ENCODE data around the gene MAML3. TPM values are rescaled to one million over a fixed set of nuclear protein-coding genes. Genes with fewer than 3 reads are reported as not detected.

The MAML3 gene
- total and polyA plus RNA-seq, 2 of the 13 experiments (the other 11 are each of a cell fraction or from before 2014, with no cell fraction given): 0.05 to 0.13 TPM

DNA sequence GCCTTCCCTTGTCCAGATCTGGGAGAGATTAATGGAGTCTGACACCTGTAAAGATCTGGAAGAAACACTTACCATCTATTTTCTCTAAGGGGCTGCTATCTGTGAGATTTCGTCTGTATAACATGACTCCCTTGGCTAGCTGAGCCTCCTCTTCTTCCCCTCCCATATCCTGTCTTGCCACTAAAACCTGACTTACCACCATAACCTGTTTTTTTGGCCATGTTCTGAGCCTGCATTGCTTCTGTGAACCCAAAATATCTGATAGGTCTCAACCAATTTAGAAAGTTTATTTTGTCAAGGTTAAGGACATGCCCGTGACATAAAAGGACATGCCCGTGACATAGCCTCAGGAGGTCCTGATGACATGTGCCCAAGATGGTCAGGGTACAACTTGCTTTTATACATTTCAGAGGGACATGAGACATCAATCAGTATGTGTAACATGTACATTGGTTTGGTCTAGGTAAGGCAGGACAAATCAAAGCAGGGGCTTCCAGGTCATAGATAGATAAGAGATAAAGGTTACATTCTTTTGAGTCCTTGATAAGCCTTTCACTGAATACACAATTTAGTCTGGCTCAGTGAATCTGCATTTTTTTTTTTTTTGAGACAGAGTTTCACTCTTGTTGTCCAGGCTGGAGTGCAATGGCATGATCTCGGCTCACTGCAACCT lies 476.9 kb downstream of the MAML3 start (continued):
- TF ChIP-seq, protein P1, sequence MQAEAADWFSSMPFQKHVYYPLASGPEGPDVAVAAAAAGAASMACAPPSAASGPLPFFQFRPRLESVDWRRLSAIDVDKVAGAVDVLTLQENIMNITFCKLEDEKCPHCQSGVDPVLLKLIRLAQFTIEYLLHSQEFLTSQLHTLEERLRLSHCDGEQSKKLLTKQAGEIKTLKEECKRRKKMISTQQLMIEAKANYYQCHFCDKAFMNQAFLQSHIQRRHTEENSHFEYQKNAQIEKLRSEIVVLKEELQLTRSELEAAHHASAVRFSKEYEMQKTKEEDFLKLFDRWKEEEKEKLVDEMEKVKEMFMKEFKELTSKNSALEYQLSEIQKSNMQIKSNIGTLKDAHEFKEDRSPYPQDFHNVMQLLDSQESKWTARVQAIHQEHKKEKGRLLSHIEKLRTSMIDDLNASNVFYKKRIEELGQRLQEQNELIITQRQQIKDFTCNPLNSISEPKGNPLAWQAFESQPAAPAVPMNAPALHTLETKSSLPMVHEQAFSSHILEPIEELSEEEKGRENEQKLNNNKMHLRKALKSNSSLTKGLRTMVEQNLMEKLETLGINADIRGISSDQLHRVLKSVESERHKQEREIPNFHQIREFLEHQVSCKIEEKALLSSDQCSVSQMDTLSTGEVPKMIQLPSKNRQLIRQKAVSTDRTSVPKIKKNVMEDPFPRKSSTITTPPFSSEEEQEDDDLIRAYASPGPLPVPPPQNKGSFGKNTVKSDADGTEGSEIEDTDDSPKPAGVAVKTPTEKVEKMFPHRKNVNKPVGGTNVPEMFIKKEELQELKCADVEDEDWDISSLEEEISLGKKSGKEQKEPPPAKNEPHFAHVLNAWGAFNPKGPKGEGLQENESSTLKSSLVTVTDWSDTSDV (CRISPR knock-in tag; IDR thresholded peaks at IDR 0.05): no peak
- TF ChIP-seq BRCA1 (CRISPR knock-in tag; IDR thresholded peaks at IDR 0.05): no peak
- no peak for TF ChIP-seq ZNF598 (CRISPR knock-in tag; IDR thresholded peaks at IDR 0.05; ENCODE audit: borderline replicate concordance)
- no peak for TF ChIP-seq MATR3 (CRISPR knock-in tag; IDR thresholded peaks at IDR 0.05)
- no peak for TF ChIP-seq NFRKB (IDR thresholded peaks at IDR 0.05)
- TF ChIP-seq DNMT1 (CRISPR knock-in tag; IDR thresholded peaks at IDR 0.05): no peak
- TF ChIP-seq SOX6 (IDR thresholded peaks at IDR 0.05): no peak
- peak; percentile 20; the same call in 1 of the 2 replicates for TF ChIP-seq SOX6 (CRISPR knock-in tag; IDR thresholded peaks at IDR 0.05)
- TF ChIP-seq ZNF432 (CRISPR knock-in tag; IDR thresholded peaks at IDR 0.05; ENCODE audit: borderline replicate concordance): no peak
- no peak for TF ChIP-seq NCOA1 (CRISPR knock-in tag; IDR thresholded peaks at IDR 0.05)
- TF ChIP-seq SNAI1 (CRISPR knock-in tag; IDR thresholded peaks at IDR 0.05; ENCODE audit: borderline replicate concordance): no peak
- no peak for TF ChIP-seq SIX4 (CRISPR knock-in tag; IDR thresholded peaks at IDR 0.05)
- no peak for TF ChIP-seq ZBTB1 (CRISPR knock-in tag; IDR thresholded peaks at IDR 0.05; ENCODE audit: borderline replicate concordance)
- TF ChIP-seq CHCHD3 (CRISPR knock-in tag; IDR thresholded peaks at IDR 0.05): no peak
- TF ChIP-seq, protein P2, sequence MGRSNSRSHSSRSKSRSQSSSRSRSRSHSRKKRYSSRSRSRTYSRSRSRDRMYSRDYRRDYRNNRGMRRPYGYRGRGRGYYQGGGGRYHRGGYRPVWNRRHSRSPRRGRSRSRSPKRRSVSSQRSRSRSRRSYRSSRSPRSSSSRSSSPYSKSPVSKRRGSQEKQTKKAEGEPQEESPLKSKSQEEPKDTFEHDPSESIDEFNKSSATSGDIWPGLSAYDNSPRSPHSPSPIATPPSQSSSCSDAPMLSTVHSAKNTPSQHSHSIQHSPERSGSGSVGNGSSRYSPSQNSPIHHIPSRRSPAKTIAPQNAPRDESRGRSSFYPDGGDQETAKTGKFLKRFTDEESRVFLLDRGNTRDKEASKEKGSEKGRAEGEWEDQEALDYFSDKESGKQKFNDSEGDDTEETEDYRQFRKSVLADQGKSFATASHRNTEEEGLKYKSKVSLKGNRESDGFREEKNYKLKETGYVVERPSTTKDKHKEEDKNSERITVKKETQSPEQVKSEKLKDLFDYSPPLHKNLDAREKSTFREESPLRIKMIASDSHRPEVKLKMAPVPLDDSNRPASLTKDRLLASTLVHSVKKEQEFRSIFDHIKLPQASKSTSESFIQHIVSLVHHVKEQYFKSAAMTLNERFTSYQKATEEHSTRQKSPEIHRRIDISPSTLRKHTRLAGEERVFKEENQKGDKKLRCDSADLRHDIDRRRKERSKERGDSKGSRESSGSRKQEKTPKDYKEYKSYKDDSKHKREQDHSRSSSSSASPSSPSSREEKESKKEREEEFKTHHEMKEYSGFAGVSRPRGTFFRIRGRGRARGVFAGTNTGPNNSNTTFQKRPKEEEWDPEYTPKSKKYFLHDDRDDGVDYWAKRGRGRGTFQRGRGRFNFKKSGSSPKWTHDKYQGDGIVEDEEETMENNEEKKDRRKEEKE (IDR thresholded peaks at IDR 0.05): no peak
- no peak for TF ChIP-seq ZNF34 (CRISPR knock-in tag; IDR thresholded peaks at IDR 0.05; ENCODE audit: borderline replicate concordance)
- TF ChIP-seq, protein P3, sequence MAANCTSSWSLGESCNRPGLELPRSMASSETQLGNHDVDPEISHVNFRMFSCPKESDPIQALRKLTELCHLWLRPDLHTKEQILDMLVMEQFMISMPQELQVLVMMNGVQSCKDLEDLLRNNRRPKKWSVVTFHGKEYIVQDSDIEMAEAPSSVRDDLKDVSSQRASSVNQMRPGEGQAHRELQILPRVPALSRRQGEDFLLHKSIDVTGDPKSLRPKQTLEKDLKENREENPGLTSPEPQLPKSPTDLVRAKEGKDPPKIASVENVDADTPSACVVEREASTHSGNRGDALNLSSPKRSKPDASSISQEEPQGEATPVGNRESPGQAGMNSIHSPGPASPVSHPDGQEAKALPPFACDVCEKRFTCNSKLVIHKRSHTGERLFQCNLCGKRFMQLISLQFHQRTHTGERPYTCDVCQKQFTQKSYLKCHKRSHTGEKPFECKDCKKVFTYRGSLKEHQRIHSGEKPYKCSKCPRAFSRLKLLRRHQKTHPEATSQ (CRISPR knock-in tag; IDR thresholded peaks at IDR 0.05; ENCODE audit: borderline replicate concordance): 0 out of 2 replicates have a peak, but pooled peaks have one; percentile 25
- TF ChIP-seq ZNF777 (CRISPR knock-in tag; IDR thresholded peaks at IDR 0.05): no peak
- TF ChIP-seq GABPA (IDR thresholded peaks at IDR 0.05; ENCODE audit: low read depth, low read length): no peak
- TF ChIP-seq GABPA (CRISPR knock-in tag; IDR thresholded peaks at IDR 0.05; ENCODE audit: low read depth): no peak
- TF ChIP-seq ZNF335 (CRISPR knock-in tag; IDR thresholded peaks at IDR 0.05): no peak
- TF ChIP-seq, protein P4, sequence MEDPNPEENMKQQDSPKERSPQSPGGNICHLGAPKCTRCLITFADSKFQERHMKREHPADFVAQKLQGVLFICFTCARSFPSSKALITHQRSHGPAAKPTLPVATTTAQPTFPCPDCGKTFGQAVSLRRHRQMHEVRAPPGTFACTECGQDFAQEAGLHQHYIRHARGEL (CRISPR knock-in tag; IDR thresholded peaks at IDR 0.05): no peak
- TF ChIP-seq HMG20B (CRISPR knock-in tag; conservative IDR thresholded peaks at IDR 0.05): peak; percentile 77
- TF ChIP-seq SOX13 (IDR thresholded peaks at IDR 0.05): no peak
- peak in 1 of 2 experiments; percentile 30; a peak in 1 of 4 replicates for TF ChIP-seq SOX13 (CRISPR knock-in tag; conservative IDR thresholded peaks at IDR 0.05 in 1 of 2, IDR thresholded peaks at IDR 0.05 in 1 of 2)
- TF ChIP-seq ZNF274 (CRISPR knock-in tag; IDR thresholded peaks at IDR 0.05): no peak

All from HepG2 (cell line).